Ishikawa (cell line): ENCODE data around the gene STAMBP.

ENCODE experiments used
- CEBPB ChIP-seq: IDR thresholded peaks from 2 replicates; pipeline ENCODE4 v1.6.1; 2012
- CREB1 ChIP-seq: IDR thresholded peaks from 2 replicates; pipeline ENCODE4 v1.6.1; 2012; ENCODE audit warnings: low read depth
- EGR1 ChIP-seq: IDR thresholded peaks from 2 replicates; pipeline ENCODE4 v1.6.1; 2012
- EP300 ChIP-seq: IDR thresholded peaks from 2 replicates; pipeline ENCODE4 v1.6.1; 2012; ENCODE audit warnings: borderline replicate concordance
- FOXM1 ChIP-seq: IDR thresholded peaks from 2 replicates; pipeline ENCODE4 v1.6.1; 2012; ENCODE audit warnings: low read depth, borderline replicate concordance
- MAX ChIP-seq: IDR thresholded peaks from 2 replicates; pipeline ENCODE4 v1.6.1; 2012
- NFIC ChIP-seq: IDR thresholded peaks from 2 replicates; pipeline ENCODE4 v1.6.1; 2012
- RAD21 ChIP-seq: IDR thresholded peaks from 2 replicates; pipeline ENCODE4 v1.6.1; 2012; ENCODE audit warnings: low read depth
- REST ChIP-seq: IDR thresholded peaks from 2 replicates; pipeline ENCODE4 v1.6.1; 2012; ENCODE audit warnings: low read depth, mild to moderate bottlenecking
- TAF1 ChIP-seq: IDR thresholded peaks from 2 replicates; pipeline ENCODE4 v1.6.1; 2012; ENCODE audit warnings: low read depth, mild to moderate bottlenecking
- YY1 ChIP-seq: IDR thresholded peaks from 2 replicates; pipeline ENCODE4 v1.6.1; 2012; ENCODE audit warnings: low read depth
- ZBTB7A ChIP-seq: IDR thresholded peaks from 2 replicates; pipeline ENCODE4 v1.6.1; 2012; ENCODE audit warnings: low read depth
- TF ChIP-seq, protein P1 (sequence below): IDR thresholded peaks from 2 replicates; pipeline ENCODE4 v1.6.1; 2012

STAMBP gene

GRCh38 chr2:73889206-73889605, 60.4 kb downstream of the STAMBP start:
- TF ChIP-seq EP300 (no peak), NFIC (no peak), CREB1 (no peak), CEBPB (no peak), ZBTB7A (no peak), YY1 (no peak), EGR1 (no peak)
- TF ChIP-seq, protein P1, sequence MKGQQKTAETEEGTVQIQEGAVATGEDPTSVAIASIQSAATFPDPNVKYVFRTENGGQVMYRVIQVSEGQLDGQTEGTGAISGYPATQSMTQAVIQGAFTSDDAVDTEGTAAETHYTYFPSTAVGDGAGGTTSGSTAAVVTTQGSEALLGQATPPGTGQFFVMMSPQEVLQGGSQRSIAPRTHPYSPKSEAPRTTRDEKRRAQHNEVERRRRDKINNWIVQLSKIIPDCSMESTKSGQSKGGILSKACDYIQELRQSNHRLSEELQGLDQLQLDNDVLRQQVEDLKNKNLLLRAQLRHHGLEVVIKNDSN, result no peak

GRCh38 chr2:73890301-73891092, 61.7 kb downstream of the STAMBP start:
- no peak for TF ChIP-seq MAX
- TF ChIP-seq EGR1, result no peak
- no peak for TF ChIP-seq EP300
- TF ChIP-seq RAD21, result no peak
- no peak for TF ChIP-seq TAF1
- no peak for TF ChIP-seq FOXM1
- peak; percentile 60 for TF ChIP-seq REST

DNA sequence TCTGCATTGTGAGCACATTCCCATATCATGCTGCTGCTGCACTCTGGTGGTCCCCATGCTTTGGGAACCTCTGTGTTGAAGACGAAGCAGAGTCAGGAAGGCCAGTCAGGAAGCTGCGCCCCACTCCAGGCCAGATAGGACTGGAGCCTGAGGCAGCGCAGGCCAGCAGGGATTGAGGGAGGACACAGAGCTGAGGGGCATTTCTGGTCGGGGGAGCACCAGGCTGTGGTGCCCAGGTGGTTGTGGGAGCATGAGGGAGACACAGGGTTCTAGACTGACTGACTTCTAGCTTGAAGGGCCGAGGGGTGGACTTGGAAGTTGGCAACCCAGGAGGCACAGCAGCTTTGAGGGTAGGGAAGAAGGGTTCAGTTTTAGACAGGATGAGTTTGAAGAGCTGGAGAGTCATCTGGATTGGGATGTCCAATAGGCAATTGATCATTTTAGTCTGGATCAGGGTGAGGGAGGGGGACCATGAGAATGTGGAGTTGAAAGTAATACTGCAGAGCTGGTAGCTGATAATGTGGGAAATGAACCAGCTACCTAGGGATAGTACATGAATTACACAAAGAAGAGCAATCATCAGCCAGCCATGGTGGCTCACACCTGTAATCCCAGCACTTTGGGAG, 62.6 kb downstream of the STAMBP start:
- no peak for TF ChIP-seq MAX
- no peak for TF ChIP-seq YY1
- TF ChIP-seq REST, result no peak

GRCh38 chr2:73892631-73893329, 64.0 kb downstream of the STAMBP start, which contains the start of gene ACTG2:
TSS of gene ACTG2 (plus strand) at chr2:73893008. CDS start at chr2:73901312, 8,304 bp downstream.
- TF ChIP-seq NFIC (no peak), CEBPB (no peak)

GRCh38 chr2:73893764-73894474, 65.2 kb downstream of the STAMBP start:
- no peak for TF ChIP-seq FOXM1
- TF ChIP-seq CREB1, result no peak
- no peak for TF ChIP-seq REST
- TF ChIP-seq EGR1, result no peak
